ENCODE results near the gene SLC19A2.
"Not testable (repeated sequence)": the region's sequence is repeated elsewhere in the genome, so short reads cannot be mapped to it uniquely, and the experiment has no call there.

The SLC19A2 gene

GRCh38 chr1:169508432-169509338, 22.9 kb upstream of the SLC19A2 start:
- 88 to 100% methylated on average over 2 of the region's 3 CpGs for WGBS, 2 experiments
- Histone ChIP-seq H3K27me3 (ENCODE audit: control insufficient read depth, insufficient read depth, low read length, poor library complexity, severe bottlenecking) (no peaks in the 10 kb centered on the region), H3K4me1 (ENCODE audit: control insufficient read depth, insufficient read depth, low read length) (no peaks in the 10 kb centered on the region), H3K36me3 (ENCODE audit: control insufficient read depth, insufficient read depth, low read length) (no peaks in the 10 kb centered on the region), H3K9me3 (ENCODE audit: control insufficient read depth, low read length) (no peaks in the 10 kb centered on the region), H3K4me3 (ENCODE audit: insufficient read depth, low read depth, low read length) (no peak overlapping the region), H3K27ac (ENCODE audit: insufficient read depth, low read depth, low read length, poor library complexity, severe bottlenecking) (no peak overlapping the region)

GRCh38 chr1:169507413-169507812, 21.7 kb upstream of the SLC19A2 start:
- Histone ChIP-seq H3K27ac (ENCODE audit: insufficient read depth, low read depth, low read length, poor library complexity, severe bottlenecking) (no peak overlapping the region), H3K4me3 (ENCODE audit: insufficient read depth, low read depth, low read length) (no peak overlapping the region), H3K4me1 (ENCODE audit: control insufficient read depth, insufficient read depth, low read length) (no peaks in the 10 kb centered on the region), H3K9me3 (ENCODE audit: control insufficient read depth, low read length) (no peaks in the 10 kb centered on the region), H3K27me3 (ENCODE audit: control insufficient read depth, insufficient read depth, low read length, poor library complexity, severe bottlenecking) (no peaks in the 10 kb centered on the region), H3K36me3 (ENCODE audit: control insufficient read depth, insufficient read depth, low read length) (no peaks in the 10 kb centered on the region)
- WGBS, 2 experiments, result 83 to 100% methylated on average over 1 of the region's 2 CpGs

- not testable (repeated sequence) for H3K4me3 ChIP-seq (ENCODE audit: insufficient read depth, low read depth, low read length); H3K9me3 ChIP-seq (ENCODE audit: control insufficient read depth, low read length); H3K4me1 ChIP-seq (ENCODE audit: control insufficient read depth, insufficient read depth, low read length); H3K27me3 ChIP-seq (ENCODE audit: control insufficient read depth, insufficient read depth, low read length, poor library complexity, severe bottlenecking); H3K27ac ChIP-seq (ENCODE audit: insufficient read depth, low read depth, low read length, poor library complexity, severe bottlenecking); H3K36me3 ChIP-seq (ENCODE audit: control insufficient read depth, insufficient read depth, low read length)
- 92 to 93% methylated on average over 2 of the region's 2 CpGs for WGBS, 2 experiments
These were observed 17.9 kb upstream of the SLC19A2 start for GRCh38 chr1:169503601-169504000.

GRCh38 chr1:169499807-169500206, 14.1 kb upstream of the SLC19A2 start:
- no peaks in the 10 kb centered on the region for H3K9me3 ChIP-seq (ENCODE audit: control insufficient read depth, low read length)
- H3K4me1 ChIP-seq (ENCODE audit: control insufficient read depth, insufficient read depth, low read length), result no peaks in the 10 kb centered on the region
- H3K36me3 ChIP-seq (ENCODE audit: control insufficient read depth, insufficient read depth, low read length), result no peaks in the 10 kb centered on the region
- no peak overlapping the region for H3K27ac ChIP-seq (ENCODE audit: insufficient read depth, low read depth, low read length, poor library complexity, severe bottlenecking)
- H3K27me3 ChIP-seq (ENCODE audit: control insufficient read depth, insufficient read depth, low read length, poor library complexity, severe bottlenecking), result no peaks in the 10 kb centered on the region
- no peak overlapping the region for H3K4me3 ChIP-seq (ENCODE audit: insufficient read depth, low read depth, low read length)

GRCh38 chr1:169497317-169497716, 11.6 kb upstream of the SLC19A2 start:
- Histone ChIP-seq H3K36me3 (ENCODE audit: control insufficient read depth, insufficient read depth, low read length) (no peaks in the 10 kb centered on the region), H3K9me3 (ENCODE audit: control insufficient read depth, low read length) (no peaks in the 10 kb centered on the region), H3K4me1 (ENCODE audit: control insufficient read depth, insufficient read depth, low read length) (no peaks in the 10 kb centered on the region), H3K27ac (ENCODE audit: insufficient read depth, low read depth, low read length, poor library complexity, severe bottlenecking) (no peak overlapping the region), H3K4me3 (ENCODE audit: insufficient read depth, low read depth, low read length) (no peak overlapping the region), H3K27me3 (ENCODE audit: control insufficient read depth, insufficient read depth, low read length, poor library complexity, severe bottlenecking) (no peaks in the 10 kb centered on the region)
- WGBS, 2 experiments, result no CpG with 5 or more reads among the region's 2 CpGs

- Histone ChIP-seq H3K36me3 (ENCODE audit: control insufficient read depth, insufficient read depth, low read length) (no peaks in the 10 kb centered on the region), H3K27me3 (ENCODE audit: control insufficient read depth, insufficient read depth, low read length, poor library complexity, severe bottlenecking) (no peaks in the 10 kb centered on the region), H3K27ac (ENCODE audit: insufficient read depth, low read depth, low read length, poor library complexity, severe bottlenecking) (no peak overlapping the region), H3K4me3 (ENCODE audit: insufficient read depth, low read depth, low read length) (no peak overlapping the region), H3K4me1 (ENCODE audit: control insufficient read depth, insufficient read depth, low read length) (no peaks in the 10 kb centered on the region), H3K9me3 (ENCODE audit: control insufficient read depth, low read length) (no peaks in the 10 kb centered on the region)
- WGBS, 2 experiments, result 91 to 94% methylated on average over 1 to 2 of the region's 2 CpGs
These were observed 10.2 kb upstream of the SLC19A2 start for GRCh38 chr1:169495916-169496315.

- H3K4me1 ChIP-seq (ENCODE audit: control insufficient read depth, insufficient read depth, low read length), result no peaks in the 10 kb centered on the region
- no peak overlapping the region for H3K4me3 ChIP-seq (ENCODE audit: insufficient read depth, low read depth, low read length)
These were observed 9.5 kb upstream of the SLC19A2 start for GRCh38 chr1:169495046-169495775.

GRCh38 chr1:169494343-169494742, 8.6 kb upstream of the SLC19A2 start:
- 77 to 89% methylated on average over 3 of the region's 3 CpGs for WGBS, 2 experiments

More at GRCh38 chr1:169495046-169495775, 9.5 kb upstream of the SLC19A2 start:
- no peaks in the 10 kb centered on the region for H3K27me3 ChIP-seq (ENCODE audit: control insufficient read depth, insufficient read depth, low read length, poor library complexity, severe bottlenecking)
- no peaks in the 10 kb centered on the region for H3K9me3 ChIP-seq (ENCODE audit: control insufficient read depth, low read length)
- no peak overlapping the region for H3K27ac ChIP-seq (ENCODE audit: insufficient read depth, low read depth, low read length, poor library complexity, severe bottlenecking)
- no peaks in the 10 kb centered on the region for H3K36me3 ChIP-seq (ENCODE audit: control insufficient read depth, insufficient read depth, low read length)

GRCh38 chr1:169493251-169493650, 7.5 kb upstream of the SLC19A2 start:
- Histone ChIP-seq H3K27ac (ENCODE audit: insufficient read depth, low read depth, low read length, poor library complexity, severe bottlenecking) (no peak overlapping the region), H3K36me3 (ENCODE audit: control insufficient read depth, insufficient read depth, low read length) (no peaks in the 10 kb centered on the region), H3K4me3 (ENCODE audit: insufficient read depth, low read depth, low read length) (no peak overlapping the region), H3K4me1 (ENCODE audit: control insufficient read depth, insufficient read depth, low read length) (no peaks in the 10 kb centered on the region), H3K9me3 (ENCODE audit: control insufficient read depth, low read length) (no peaks in the 10 kb centered on the region), H3K27me3 (ENCODE audit: control insufficient read depth, insufficient read depth, low read length, poor library complexity, severe bottlenecking) (no peaks in the 10 kb centered on the region)
- WGBS, 2 experiments, result 100% methylated on average over 1 of the region's 1 CpG; no CpG with 5 or more reads in 1 of the 2 experiments

More at GRCh38 chr1:169494343-169494742, 8.6 kb upstream of the SLC19A2 start:
- no peaks in the 10 kb centered on the region for H3K27me3 ChIP-seq (ENCODE audit: control insufficient read depth, insufficient read depth, low read length, poor library complexity, severe bottlenecking)
- no peaks in the 10 kb centered on the region for H3K9me3 ChIP-seq (ENCODE audit: control insufficient read depth, low read length)
- H3K27ac ChIP-seq (ENCODE audit: insufficient read depth, low read depth, low read length, poor library complexity, severe bottlenecking), result no peak overlapping the region
- H3K4me3 ChIP-seq (ENCODE audit: insufficient read depth, low read depth, low read length), result no peak overlapping the region
- H3K36me3 ChIP-seq (ENCODE audit: control insufficient read depth, insufficient read depth, low read length), result no peaks in the 10 kb centered on the region
- H3K4me1 ChIP-seq (ENCODE audit: control insufficient read depth, insufficient read depth, low read length), result no peaks in the 10 kb centered on the region

GRCh38 chr1:169491845-169492281, 6.1 kb upstream of the SLC19A2 start:
- Histone ChIP-seq H3K27ac (ENCODE audit: insufficient read depth, low read depth, low read length, poor library complexity, severe bottlenecking) (no peak overlapping the region), H3K27me3 (ENCODE audit: control insufficient read depth, insufficient read depth, low read length, poor library complexity, severe bottlenecking) (no peaks in the 10 kb centered on the region), H3K9me3 (ENCODE audit: control insufficient read depth, low read length) (no peaks in the 10 kb centered on the region), H3K4me3 (ENCODE audit: insufficient read depth, low read depth, low read length) (no peak overlapping the region), H3K36me3 (ENCODE audit: control insufficient read depth, insufficient read depth, low read length) (no peaks in the 10 kb centered on the region), H3K4me1 (ENCODE audit: control insufficient read depth, insufficient read depth, low read length) (no peaks in the 10 kb centered on the region)
- WGBS, 2 experiments, result 90 to 92% methylated on average over 3 of the region's 3 CpGs

All from ectodermal cell (in vitro differentiated cells).